Stimulated activated effector memory CD8-positive, alpha-beta T cell treated with anti-CD3 and anti-CD28 coated beads, Interleukin-12 subunit alpha, Interleukin-12 subunit beta, amount 100 ng/mL, for 72 hours (primary cell): ENCODE data around the gene TMEM61.
"Not testable (repeated sequence)": the region's sequence is repeated elsewhere in the genome, so short reads cannot be mapped to it uniquely, and the experiment has no call there.

Experiments
- ATAC-seq: fragments of 150-1000 bp; cut with Tn5 transposase; 2 replicates; pipeline ENCODE4 v1.10.0; 2021
- DNase-seq, 2 donors: peaks; one replicate each; pipeline ENCODE4 v3.0.0; 2021 to 2022; ENCODE audit warnings: low spot score in 2 of 2
- H3K27ac Mint-ChIP-seq: one replicate; pipeline ENCODE4 v1.8.0; 2022; ENCODE audit warnings: mild to moderate bottlenecking, mixed read lengths
- H3K36me3 Mint-ChIP-seq: one replicate; pipeline ENCODE4 v1.8.0; 2022; ENCODE audit warnings: mild to moderate bottlenecking, mixed read lengths
- H3K4me1 Mint-ChIP-seq: one replicate; pipeline ENCODE4 v1.8.0; 2022; ENCODE audit warnings: mixed read lengths
- H3K4me3 Mint-ChIP-seq: one replicate; pipeline ENCODE4 v1.8.0; 2022; ENCODE audit warnings: mild to moderate bottlenecking, mixed read lengths
- H3K9me3 Mint-ChIP-seq: one replicate; pipeline ENCODE4 v1.8.0; 2022; ENCODE audit warnings: mixed read lengths

TMEM61 gene

DNA sequence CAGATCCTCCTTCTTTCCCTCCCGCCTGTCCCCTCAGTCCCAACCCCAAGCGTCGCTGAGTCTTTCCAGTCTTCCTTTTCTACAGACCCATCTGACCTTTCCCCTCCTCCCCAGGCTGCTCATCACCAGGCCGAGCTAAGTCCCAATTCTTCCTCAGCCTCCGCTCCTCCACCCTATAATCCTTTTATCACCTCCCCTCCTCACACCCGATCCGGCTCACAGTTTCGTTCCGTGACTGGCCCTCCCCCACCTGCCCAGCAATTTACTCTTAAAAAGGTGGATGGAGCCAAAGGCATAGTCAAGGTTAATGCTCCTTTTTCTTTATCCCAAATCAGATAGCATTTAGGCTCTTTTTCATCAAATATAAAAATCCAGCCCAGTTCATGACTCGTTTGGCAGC is 43.7 kb downstream of the TMEM61 start:
- DNase-seq, H3K27ac Mint-ChIP-seq, H3K36me3 Mint-ChIP-seq, H3K4me3 Mint-ChIP-seq, ATAC-seq, H3K9me3 Mint-ChIP-seq: not testable (repeated sequence)
- H3K4me1 Mint-ChIP-seq, result peaks cover 18% of the 10 kb centered on the region

DNA sequence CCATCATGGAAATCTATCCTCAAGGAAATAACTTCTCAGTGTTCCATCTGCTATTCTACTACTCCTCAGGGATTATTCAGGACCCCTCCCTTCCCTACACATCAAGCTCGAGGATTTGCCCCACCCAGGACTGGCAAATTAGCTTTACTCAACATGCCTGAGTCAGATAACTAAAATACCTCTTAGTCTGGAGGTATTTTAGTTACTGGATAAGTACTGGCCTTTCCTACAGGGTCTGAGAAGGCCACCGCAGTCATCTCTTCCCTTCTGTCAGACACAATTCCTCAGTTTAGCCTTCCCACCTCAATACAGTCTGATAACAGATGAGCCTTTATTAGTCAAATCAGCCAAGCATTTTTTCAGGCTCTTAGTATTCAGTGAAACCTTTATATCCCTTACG is 46.3 kb downstream of the TMEM61 start:
- peak overlapping the region; percentile 51 for H3K27ac Mint-ChIP-seq
- ATAC-seq, DNase-seq, H3K4me3 Mint-ChIP-seq, H3K36me3 Mint-ChIP-seq, H3K9me3 Mint-ChIP-seq: not testable (repeated sequence)
- peaks cover 18% of the 10 kb centered on the region for H3K4me1 Mint-ChIP-seq

DNA sequence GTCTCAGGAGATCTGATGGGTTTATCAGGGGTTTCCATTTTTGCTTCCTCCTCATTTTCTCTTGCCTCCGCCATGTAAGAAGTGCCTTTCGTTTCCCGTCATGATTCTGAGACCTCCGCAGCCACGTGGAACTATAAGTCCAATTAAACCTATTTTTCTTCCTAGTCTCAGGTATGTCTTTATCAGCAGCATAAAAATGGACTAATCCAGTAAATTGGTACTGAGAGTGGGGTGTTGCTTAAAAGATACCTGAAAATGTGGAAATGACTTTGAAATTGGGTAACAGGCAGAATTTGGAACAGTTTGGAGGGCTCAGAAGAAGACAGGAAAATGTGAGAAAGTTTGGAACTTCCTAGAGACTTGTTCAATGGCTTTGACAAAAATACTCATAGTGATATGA is 50.7 kb downstream of the TMEM61 start:
- DNase-seq, H3K9me3 Mint-ChIP-seq, H3K4me1 Mint-ChIP-seq, H3K36me3 Mint-ChIP-seq, H3K27ac Mint-ChIP-seq, H3K4me3 Mint-ChIP-seq, ATAC-seq: not testable (repeated sequence)

DNA sequence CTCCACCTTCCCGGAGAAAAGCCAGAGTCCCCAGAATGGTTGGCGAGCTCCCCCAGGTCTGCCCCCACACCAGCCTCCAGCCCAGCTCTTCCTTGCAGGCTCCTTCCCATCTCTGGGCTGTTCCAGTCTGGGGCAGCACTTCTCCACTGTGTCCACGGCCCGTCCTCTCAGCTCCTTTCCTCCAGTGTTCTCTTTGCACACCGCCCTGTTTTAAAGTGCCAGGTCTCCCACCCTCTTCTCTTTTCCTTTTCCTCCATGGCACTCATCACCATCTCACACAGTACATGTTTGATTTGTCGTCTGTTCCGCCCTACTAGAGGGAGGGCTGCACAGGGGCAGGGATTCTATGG is 52.8 kb downstream of the TMEM61 start:
- Mint-ChIP-seq H3K4me3 (no peak overlapping the region), H3K4me1 (no peaks in the 10 kb centered on the region), H3K9me3 (no peaks in the 10 kb centered on the region), H3K36me3 (no peaks in the 10 kb centered on the region), H3K27ac (no peak overlapping the region)
- no peak for DNase-seq
- ATAC-seq, result no peak

DNA sequence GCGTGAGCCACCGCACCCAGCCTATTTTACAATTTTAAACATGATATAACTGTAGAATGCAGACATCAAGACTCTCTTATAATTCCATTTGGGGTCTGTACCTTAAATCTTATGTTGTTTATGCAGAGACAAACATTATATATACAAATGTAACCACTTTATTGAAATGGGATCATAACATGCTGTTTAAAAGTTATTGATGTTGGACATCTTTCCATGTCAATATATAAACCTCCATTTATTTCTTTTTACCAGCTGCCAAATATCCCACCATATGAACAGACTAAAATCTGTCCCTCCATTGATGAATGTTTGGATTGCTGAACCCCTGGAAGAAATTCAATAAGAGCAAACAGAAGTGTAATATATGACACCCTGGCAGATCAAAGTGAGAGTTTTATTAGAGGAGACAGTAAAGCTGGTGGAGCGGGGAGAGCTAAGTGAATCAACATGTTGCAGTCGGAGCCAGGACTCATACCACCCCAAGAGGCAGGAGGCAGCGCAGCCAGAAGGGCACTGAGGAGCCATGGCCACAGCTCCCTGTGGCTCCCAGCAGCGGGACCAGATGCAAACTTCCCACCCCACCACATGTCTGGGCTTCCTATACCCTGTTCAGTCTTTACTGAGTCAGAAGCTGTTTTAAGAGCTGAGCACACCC is 54.2 kb downstream of the TMEM61 start:
- Mint-ChIP-seq H3K36me3 (no peaks in the 10 kb centered on the region), H3K4me3 (no peak overlapping the region), H3K4me1 (no peaks in the 10 kb centered on the region), H3K9me3 (no peaks in the 10 kb centered on the region), H3K27ac (no peak overlapping the region)
- ATAC-seq (no peak), DNase-seq (no peak)

DNA sequence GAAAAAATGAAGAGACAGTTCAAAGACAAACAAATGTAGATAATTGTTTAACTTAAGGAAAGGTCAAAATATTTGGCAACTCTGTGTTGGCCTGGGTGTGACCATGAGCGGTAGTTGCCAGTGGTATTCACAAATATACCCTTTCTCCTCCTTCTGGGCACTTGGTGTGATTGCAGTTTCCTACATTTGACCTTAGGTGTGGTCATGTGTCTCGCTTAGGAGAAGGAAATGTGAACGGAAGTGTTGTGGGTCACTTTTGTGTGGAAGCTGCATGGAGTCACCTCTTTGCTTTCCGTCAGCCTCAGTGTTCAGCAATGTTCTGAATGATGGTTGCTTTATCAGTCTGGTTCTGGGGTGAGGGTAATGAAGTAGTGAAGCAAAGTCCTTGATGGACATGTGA is 55.5 kb downstream of the TMEM61 start:
- H3K27ac Mint-ChIP-seq, result no peak overlapping the region
- no peak for ATAC-seq

DNA sequence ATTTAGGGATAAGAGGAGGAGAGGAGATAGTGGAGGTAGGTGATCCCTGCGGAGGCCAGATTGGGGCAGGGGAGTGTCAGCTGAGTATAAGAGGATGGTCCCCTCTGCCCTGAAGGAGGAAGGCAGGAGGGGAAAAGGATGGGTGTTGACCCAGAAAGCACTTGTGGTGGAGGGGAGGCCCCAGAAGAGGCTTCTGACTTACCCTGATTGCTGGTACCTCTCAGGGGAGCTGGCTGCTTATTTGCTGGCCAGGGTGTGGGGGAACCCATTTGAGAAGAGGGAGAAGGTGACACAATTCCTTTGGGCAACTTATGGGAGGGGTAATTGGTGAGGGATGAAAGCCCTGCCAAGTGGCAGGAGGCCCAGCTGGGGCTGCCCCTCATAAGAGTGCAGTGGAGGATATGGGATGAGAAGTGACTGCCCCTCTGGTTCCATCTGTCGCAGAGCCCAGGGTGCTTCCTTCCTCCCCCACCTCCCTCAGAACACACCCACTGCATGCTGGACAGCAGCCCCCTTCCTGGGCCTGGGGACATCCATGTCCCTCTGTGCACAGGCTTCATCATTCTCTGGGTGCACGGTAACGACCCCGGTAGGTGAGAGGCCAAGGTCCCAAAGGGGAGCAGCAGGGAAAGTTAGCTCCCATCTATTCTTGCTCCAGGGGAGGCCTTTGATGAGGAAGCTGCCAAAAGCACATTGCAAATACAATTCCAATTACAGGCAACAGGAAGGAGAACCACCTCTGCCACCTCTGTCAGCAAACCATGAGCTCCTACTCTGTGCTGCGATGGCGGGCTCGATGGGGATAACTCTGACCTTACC is 57.5 kb downstream of the TMEM61 start:
- no peak for ATAC-seq
- no peak for DNase-seq
- Mint-ChIP-seq H3K9me3 (no peaks in the 10 kb centered on the region), H3K27ac (no peak overlapping the region), H3K36me3 (no peaks in the 10 kb centered on the region), H3K4me3 (no peak overlapping the region), H3K4me1 (no peaks in the 10 kb centered on the region)

More for the DNA sequence above, 55.5 kb downstream of the TMEM61 start:
- H3K4me3 Mint-ChIP-seq, result no peak overlapping the region
- DNase-seq, result no peak
- no peaks in the 10 kb centered on the region for H3K9me3 Mint-ChIP-seq
- H3K36me3 Mint-ChIP-seq, result no peaks in the 10 kb centered on the region
- H3K4me1 Mint-ChIP-seq, result no peaks in the 10 kb centered on the region

DNA sequence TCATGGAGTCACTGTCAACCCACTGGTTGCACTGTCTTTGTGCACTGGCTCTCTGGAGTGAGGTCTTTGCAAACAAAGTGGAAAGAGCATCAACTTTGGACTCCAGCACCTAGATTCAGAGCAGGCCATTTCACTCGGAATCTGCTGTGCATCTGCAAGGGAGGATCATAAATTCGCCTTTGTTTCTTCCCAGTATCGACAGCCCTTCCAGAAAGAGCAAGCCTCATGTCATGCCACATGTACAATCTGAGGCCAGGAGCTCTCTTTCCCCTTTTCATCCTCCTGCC is 58.1 kb downstream of the TMEM61 start:
- ATAC-seq, result no peak
- no peaks in the 10 kb centered on the region for H3K9me3 Mint-ChIP-seq
- no peak for DNase-seq
- no peaks in the 10 kb centered on the region for H3K36me3 Mint-ChIP-seq
- no peak overlapping the region for H3K27ac Mint-ChIP-seq
- H3K4me1 Mint-ChIP-seq, result no peaks in the 10 kb centered on the region
- no peak overlapping the region for H3K4me3 Mint-ChIP-seq

DNA sequence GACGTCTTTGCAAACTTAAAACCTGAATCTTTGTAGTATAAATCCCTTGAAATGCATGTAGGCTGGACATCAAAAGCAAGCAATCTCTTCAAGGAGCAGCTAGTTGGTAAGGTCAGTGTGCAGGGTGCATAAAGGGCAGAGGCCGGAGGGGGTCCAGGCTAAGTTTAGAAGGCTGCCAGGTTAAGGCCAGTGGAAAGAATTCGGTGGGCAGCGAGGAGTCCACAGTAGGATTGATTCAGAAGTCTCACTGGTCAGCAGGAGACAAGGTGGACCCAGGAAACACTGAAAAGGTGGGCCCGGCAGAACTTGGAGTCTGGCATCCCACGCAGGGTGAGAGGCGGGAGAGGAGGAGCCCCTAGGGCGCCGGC is 58.5 kb downstream of the TMEM61 start:
- Mint-ChIP-seq H3K9me3 (no peaks in the 10 kb centered on the region), H3K4me1 (no peaks in the 10 kb centered on the region), H3K27ac (no peak overlapping the region), H3K36me3 (no peaks in the 10 kb centered on the region), H3K4me3 (no peak overlapping the region)
- ATAC-seq, result no peak
- no peak for DNase-seq

DNA sequence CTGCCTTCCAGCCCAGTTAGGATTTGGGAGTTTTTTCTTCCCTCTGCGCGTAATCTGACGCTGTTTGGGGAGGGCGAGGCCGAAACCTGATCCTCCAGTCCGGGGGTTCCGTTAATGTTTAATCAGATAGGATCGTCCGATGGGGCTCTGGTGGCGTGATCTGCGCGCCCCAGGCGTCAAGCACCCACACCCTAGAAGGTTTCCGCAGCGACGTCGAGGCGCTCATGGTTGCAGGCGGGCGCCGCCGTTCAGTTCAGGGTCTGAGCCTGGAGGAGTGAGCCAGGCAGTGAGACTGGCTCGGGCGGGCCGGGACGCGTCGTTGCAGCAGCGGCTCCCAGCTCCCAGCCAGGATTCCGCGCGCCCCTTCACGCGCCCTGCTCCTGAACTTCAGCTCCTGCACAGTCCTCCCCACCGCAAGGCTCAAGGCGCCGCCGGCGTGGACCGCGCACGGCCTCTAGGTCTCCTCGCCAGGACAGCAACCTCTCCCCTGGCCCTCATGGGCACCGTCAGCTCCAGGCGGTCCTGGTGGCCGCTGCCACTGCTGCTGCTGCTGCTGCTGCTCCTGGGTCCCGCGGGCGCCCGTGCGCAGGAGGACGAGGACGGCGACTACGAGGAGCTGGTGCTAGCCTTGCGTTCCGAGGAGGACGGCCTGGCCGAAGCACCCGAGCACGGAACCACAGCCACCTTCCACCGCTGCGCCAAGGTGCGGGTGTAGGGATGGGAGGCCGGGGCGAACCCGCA is 59.1 kb downstream of the TMEM61 start, which contains the start of gene PCSK9:
TSS of gene PCSK9 (plus strand) at position 207 of the 741 bp plus-strand sequence. CDS start at position 497, 290 bp downstream.
- peak; percentile 27 for ATAC-seq
- DNase-seq, result no peak
- no peaks in the 10 kb centered on the region for H3K36me3 Mint-ChIP-seq
- H3K4me3 Mint-ChIP-seq, result no peak within 1 kb of the TSS
- no peaks in the 10 kb centered on the region for H3K9me3 Mint-ChIP-seq
- no peak within 1 kb of the TSS for H3K27ac Mint-ChIP-seq
- H3K4me1 Mint-ChIP-seq, result no peaks in the 10 kb centered on the region

DNA sequence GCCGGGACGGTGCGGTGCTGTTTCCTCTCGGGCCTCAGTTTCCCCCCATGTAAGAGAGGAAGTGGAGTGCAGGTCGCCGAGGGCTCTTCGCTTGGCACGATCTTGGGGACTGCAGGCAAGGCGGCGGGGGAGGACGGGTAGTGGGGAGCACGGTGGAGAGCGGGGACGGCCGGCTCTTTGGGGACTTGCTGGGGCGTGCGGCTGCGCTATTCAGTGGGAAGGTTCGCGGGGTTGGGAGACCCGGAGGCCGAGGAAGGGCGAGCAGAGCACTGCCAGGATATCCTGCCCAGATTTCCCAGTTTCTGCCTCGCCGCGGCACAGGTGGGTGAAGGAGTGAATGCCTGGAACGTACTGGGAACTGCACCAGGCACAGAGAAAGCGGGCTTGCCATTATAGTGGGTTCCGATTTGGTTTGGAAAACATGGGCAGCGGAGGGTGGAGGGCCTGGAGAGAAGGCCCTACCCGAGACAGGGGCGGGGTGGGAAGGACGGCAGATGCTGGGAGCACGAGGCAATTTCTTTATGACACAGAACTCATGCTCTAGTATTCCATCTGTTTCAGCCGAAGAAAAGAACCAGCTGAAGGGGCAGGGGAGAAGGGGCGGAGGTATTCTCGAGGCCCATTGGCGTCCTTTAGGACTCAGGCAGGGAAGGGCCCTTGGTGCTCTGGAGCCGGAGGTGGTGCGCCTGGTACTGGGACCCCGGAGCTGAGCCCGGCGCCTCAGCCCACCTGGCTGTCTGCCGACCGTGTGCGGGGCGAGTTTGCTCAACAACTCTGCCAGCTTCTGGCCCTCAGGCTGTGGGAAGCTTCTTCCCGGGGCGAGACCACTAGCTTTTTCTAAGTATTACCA is 59.9 kb downstream of the TMEM61 start:
- no peak overlapping the region for H3K4me3 Mint-ChIP-seq
- H3K9me3 Mint-ChIP-seq, result no peaks in the 10 kb centered on the region
- no peaks in the 10 kb centered on the region for H3K4me1 Mint-ChIP-seq
- H3K27ac Mint-ChIP-seq, result no peak overlapping the region
- ATAC-seq (no peak), DNase-seq (no peak)
- no peaks in the 10 kb centered on the region for H3K36me3 Mint-ChIP-seq

DNA sequence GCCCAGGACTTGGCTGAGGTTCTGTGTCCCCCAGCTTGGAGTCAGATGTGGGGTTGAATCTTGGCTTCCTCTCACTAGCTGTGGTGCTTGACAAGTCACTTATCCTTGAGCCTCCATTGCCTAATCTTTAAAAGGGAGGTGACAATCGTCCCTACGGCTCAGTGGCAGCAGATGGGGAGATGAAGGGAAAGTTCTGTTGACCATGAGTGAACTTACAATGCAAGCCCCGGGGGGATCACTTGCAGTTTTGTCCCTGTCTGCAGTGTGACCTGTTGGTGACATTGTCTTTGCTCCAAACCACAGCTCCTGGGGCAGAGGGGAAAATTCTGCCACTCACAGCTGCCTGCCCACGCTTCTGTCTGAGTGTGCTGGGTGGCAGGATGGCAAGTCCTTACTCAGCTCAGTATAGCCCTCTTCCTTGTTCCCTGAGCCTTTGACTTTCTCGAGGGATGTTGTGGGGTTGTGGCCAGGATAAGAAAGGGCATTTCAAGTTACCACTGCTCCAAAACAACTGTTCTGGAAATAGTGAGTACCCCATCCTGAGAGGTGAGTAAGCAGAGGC is 60.6 kb downstream of the TMEM61 start:
- Mint-ChIP-seq H3K36me3 (no peaks in the 10 kb centered on the region), H3K9me3 (no peaks in the 10 kb centered on the region), H3K27ac (no peak overlapping the region), H3K4me3 (no peak overlapping the region), H3K4me1 (no peaks in the 10 kb centered on the region)
- no peak for DNase-seq
- ATAC-seq, result no peak

DNA sequence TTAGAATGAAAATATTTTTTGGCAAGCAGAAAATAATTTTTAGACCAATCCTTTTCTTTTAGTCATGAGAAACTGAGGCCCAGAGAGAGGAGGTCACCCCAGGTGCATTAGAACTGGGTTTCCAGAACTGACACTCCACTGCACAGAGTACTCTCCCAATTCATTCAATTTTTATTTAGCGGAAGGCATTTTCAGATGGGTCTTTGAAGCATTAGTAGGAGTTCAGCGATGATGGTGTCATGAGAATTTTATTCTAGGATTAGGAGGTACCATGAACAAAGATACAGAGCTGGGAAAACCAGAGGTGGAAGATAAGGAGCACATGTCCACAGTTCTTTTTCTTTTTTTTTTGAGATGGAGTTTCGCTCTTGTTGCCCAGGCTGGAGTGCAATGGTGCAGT is 61.2 kb downstream of the TMEM61 start:
- ATAC-seq, result no peak
- no peak for DNase-seq
- no peak overlapping the region for H3K4me3 Mint-ChIP-seq
- H3K9me3 Mint-ChIP-seq, result no peaks in the 10 kb centered on the region
- H3K27ac Mint-ChIP-seq, result no peak overlapping the region
- H3K4me1 Mint-ChIP-seq, result no peaks in the 10 kb centered on the region
- H3K36me3 Mint-ChIP-seq, result no peaks in the 10 kb centered on the region
